Right kidney (tissue), 1 donor: Measurements from ENCODE around the gene SORCS1.
A peak's percentile ranks its signal among the peaks of the same experiment; 100 is the strongest.
"Not testable (repeated sequence)": the region's sequence is repeated elsewhere in the genome, so short reads cannot be mapped to it uniquely, and the experiment has no call there.

ENCODE experiments used
- DNase-seq: peaks from one replicate; pipeline ENCODE4 v3.0.0-alpha.2; 2016

SORCS1 gene

DNA sequence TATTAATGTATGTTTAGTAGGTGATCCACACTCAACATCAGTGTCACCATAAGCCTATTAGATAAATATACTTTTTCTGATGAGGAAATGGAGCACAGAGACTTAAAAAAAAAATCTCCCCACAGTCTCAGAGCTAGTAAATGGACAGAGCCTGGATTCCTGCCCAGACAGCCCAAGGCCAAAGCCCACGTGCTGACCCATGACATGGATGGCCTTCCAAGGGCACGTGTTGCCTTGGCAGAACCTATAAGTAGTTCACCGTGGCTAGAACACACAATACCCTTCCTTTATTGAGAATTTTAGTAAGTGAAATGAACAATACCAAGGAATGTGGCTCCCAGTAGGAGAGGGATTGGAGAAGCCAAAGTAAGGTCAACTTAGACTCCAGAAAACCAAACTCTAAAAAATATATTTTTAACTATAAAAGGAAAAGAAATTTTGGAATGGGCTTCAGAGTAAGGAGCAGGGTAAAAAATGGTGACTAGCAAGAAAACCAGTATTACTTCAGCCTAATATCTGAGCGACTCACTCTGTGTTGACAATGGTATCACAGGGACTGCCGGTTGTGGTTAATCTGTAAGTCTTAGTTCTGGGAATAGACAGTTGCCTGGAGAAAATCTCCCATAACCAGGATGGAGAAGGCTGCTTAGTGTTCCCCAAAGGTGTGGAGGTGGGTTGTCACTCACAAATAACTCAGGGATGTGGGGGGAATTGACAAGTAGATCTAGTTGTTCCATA is 223.0 kb downstream of the SORCS1 start:
- DNase-seq = no peak

- DNase-seq = no peak
Observed at GRCh38 chr10:106938513-106938912, 226.0 kb downstream of the SORCS1 start.

DNA sequence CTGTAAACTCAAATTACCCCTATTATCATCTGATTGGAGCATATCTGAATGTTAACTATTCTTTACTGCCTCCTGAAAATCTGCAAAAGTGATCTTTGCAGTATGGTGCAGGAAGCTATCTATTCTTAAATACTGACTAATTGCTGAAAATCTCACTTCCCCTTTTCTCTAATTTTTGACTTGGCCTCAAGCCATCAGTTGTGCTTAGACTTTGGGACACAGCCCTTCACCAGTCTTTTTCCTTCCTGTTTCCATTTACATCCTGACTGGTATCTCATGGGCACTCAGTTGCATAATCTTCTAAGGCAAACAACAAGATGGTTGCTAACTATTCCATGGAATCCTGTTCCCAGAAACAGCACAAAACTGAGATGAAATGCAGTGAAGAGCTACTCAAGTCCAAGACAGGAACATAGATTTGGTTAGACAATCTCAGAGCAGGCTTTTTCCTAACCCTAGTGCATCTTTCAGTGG is 228.5 kb downstream of the SORCS1 start:
- DNase-seq = no peak

- DNase-seq = no peak
Observed at GRCh38 chr10:106931853-106932249, 232.7 kb downstream of the SORCS1 start.

DNA sequence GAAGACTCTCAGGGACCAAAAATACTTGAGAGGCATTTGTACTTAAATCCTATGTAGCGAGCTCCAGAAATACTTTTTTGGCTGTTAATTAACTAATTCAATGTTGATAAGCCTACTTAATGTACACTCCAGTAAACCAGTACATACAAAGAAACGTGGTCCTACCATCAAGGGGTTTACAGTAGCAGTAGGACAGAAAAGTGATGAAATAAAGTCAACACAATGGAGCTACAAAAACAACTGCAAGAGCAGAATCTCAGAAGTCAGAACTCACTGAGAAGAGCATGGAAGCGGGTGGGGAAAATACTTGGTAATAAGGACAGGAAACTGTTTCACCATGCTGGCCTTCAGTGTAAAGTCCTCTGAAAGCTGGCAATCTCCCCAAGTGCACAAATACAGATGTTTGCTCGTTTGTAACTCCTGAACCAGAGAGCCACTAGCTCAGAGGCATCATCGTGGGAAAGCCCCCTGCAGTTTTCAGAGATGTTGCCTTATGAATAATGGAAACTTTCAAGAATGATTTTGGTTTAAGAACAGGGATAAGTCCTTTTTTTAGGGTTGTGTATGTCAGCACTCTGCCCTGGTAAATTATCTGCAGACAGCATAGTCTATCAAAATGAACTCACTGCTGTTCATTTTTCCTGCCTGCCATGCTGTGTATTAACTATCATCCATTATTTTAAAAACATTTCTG is 233.2 kb downstream of the SORCS1 start:
- no peak for DNase-seq

DNA sequence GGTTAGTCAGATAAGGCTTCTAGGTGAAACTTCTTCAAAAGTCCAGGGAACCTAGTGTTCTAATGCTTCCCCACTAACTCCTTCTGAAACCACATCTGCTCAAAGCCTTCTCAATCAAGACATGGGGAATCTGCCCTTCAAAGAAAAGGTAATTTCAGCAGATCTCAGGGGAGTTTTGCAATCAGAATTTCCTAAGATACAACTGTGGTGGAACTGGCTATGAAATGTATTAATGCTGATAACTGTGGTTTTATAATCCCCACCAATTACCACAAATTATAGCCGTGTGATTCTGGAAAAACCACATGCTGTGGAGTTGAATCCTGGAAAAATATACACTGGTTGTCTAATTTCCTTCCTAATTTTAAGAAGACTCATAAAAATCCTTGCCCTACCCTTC is 233.8 kb downstream of the SORCS1 start:
- no peak for DNase-seq

DNA sequence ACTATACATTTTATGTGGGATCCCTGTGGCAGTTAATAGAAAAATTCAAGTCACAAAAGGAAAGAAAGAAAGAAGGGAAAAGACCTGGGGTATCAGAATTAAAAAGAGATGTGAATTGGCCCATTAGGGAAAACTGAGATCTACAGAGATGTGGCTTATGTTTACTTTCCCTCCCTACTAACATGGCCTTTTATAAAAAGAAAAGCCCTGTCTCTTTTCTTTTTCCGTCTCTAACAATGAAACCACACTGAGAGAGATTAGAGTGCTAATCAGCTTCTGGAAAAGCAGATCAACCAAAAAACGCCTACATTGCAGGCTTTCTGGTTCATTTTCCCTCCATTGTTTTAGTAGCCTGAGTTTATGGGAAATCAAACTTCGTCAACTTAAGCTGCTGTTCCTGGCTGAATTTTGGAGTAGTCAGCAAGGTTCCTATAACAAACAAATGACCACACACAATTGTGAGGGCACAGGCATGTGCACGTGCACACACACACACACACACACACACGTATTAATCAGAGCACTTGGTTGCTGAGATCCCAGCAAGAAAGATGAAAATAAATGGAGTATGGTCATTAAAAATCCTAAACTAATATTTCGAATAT is 235.1 kb downstream of the SORCS1 start:
- DNase-seq = no peak

GRCh38 chr10:106928151-106928550 is 236.4 kb downstream of the SORCS1 start:
- DNase-seq = not testable (repeated sequence)

DNA sequence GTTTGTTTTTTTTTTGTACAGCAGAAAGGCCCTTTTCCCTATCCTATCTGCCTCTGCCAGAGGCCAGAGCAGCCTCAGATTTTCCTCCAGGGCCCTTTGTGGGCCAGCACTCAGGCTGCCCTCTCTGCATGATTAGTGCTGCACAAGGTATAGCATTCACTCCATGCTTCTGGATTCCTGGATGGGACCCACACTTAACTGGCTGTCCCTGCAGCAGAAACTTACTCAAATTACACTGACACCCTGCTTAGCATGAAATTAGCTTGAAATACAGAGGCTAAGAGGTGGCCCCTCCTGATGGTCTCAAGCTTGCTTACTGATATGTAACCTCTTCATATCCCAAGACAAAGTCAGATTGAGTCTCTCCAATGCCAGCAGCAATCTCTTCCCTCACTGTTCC is 239.3 kb downstream of the SORCS1 start:
- no peak for DNase-seq

- no peak for DNase-seq
Observed at GRCh38 chr10:106920538-106920937, 244.0 kb downstream of the SORCS1 start.

GRCh38 chr10:106919871-106920282 is 244.6 kb downstream of the SORCS1 start:
- DNase-seq = no peak

DNA sequence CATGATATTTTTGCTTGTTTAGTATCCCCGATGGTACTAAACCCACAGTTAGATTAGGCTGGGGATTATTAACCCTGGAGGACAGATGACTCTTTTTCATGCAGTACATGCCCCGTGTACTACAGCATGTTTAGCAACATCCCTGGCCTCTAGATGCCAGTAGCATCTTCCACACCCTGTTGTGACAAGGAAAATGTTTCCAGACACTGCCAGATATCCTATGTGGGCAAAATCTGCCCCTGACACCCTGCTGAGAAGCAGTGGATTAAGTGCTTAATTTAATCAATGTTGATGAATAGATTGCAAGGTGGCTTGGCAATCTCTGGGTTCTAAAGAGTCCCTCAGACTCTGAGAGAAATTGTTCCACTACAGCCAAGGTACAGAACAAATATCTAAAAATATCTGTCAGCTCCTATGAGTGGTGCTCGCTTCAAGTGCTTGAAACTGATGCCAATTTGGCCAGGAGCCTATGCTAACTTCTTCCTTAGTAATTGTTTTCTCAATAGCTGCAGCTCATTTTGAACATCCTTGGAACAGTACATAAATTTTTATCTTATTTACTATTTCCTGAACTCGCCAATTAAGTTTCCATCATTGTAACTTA is 247.0 kb downstream of the SORCS1 start:
- DNase-seq = no peak

DNA sequence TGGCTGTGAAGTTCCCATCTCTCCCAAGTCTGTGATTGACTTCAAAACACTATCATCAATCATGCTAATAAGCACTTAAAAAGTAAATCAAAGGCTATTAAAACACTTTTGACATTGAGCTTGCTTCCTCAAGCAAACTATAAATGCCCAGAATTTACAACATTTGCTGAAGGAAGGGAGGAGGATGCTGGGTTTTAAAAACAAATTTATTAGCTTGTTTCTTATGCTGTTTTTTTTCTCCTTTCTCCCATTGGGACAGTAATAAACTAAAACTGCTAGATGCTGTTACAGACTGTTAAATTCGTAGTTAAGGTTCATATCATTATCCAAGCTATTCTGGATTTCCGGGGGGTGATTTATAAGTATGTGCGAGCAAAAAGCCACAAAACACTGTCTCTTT is 250.5 kb downstream of the SORCS1 start:
- DNase-seq = no peak

- DNase-seq = no peak
Observed at GRCh38 chr10:106913348-106913747, 251.2 kb downstream of the SORCS1 start.

GRCh38 chr10:106911096-106911495 is 253.4 kb downstream of the SORCS1 start:
- DNase-seq = no peak

- no peak for DNase-seq
Observed at GRCh38 chr10:106910666-106911065, 253.8 kb downstream of the SORCS1 start.

DNA sequence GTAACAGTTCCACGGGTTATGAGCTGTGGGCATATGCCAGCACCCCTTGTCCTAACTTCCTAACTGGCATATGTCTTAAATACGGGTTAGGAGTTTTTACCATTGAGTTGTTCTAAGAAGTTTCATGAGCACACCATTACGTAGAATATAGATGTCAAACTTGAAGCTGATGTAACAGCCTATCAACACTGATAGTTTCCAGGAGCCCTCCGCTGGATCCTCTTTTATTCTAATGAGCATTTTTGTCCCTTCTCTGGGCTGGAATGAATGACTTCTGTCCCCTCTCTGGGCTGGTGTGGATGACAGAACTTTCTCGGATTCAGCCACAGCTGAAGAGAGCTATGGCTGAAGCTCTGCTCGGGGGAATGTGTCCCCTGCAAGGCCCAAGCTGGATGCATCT is 256.3 kb downstream of the SORCS1 start:
- no peak for DNase-seq

- DNase-seq = no peak
Observed at GRCh38 chr10:106904209-106904608, 260.3 kb downstream of the SORCS1 start.

DNA sequence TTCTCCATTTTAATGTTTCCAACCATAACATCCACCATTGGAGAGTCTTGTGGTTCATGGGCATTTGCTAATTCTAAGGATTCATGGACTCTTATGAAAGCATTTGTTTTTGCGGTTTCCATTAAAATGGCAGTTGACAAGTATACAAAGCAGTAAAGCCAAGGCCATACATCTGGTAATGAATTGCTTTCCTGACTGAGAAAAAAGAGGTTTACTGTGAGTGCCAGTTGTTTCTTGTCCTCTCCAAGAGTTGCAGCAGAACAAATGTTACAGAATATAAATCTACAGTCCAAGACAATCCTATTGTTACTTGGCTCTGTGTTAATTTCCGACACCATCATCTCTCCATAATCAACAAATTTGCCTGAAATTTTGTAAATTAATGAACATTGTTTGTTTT is 261.3 kb downstream of the SORCS1 start:
- no peak for DNase-seq

DNA sequence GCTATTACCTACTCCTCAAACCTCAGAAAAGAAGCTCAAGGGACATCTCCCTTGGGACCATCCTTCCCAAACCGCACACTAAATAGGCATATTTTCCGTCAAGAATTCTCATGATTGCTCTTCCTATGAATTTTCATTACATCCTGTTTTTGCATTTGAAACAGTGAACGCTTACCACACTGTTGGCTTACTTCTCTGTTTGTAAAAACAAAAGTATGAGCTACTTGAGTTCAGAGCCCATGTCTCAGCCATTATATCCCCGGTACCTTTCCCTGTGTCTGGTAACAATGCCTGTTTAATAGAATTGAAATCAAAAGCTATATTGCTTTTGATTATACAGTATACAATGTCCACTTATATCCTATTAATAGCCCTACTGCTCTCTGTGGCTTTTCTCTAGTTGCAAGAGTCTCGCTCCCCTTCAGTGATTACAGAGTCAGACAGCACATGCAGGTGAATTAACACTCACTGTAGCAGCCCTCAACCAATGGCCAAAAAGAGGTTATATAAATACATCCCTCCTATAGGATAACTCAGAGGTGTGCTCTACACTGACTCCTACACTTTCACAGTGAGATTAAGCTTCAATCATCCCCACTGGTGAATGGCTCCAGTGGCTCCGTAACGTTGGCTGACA is 264.4 kb downstream of the SORCS1 start:
- DNase-seq = no peak

GRCh38 chr10:106898446-106898845 is 266.1 kb downstream of the SORCS1 start:
- DNase-seq = peak; percentile 22

DNA sequence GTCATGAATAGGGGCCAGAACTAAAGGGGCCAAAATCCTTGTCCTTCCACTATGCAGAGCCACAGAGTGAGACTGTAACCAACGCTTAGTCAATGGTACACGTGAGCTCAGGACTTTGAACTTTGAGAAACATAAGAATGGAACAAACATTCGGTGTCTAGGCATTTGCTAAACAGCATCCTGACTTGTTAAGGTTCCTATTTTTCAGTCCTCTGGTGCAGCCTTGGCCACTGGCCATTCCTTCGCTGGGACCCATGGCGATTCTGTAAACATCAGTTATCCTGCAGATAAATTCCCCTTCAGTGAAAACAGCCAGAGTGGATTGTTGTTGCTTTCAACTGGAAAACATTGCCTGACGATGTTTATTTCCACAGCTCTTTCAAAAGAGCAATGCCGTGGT is 266.8 kb downstream of the SORCS1 start:
- DNase-seq = no peak

DNA sequence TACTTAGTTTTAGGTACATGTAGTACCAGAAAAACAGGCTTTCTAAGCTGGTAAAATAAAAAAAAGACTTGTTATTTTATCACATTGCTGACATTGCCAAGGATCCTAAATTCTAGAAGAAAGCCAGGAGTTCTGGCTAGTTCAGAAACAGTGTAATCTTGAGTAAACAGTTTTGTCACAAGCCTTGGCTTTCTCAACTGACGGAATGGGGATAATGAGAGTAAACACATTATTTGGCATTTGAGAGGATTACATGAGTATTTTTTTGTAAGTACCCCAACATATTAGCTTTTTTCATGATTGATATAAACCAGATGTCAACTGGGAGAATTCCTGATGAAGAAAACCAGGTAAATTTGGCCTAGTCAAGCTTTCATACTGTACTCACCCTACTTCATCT is 269.8 kb downstream of the SORCS1 start:
- DNase-seq = no peak
